HG03095 (cell line): ENCODE data around the gene WDR6.
A peak's percentile ranks its signal among the peaks of the same experiment; 100 is the strongest.
"Not testable (repeated sequence)": the region's sequence is repeated elsewhere in the genome, so short reads cannot be mapped to it uniquely, and the experiment has no call there.

Source experiments
- ATAC-seq: cut with Tn5 transposase; IDR thresholded peaks from one replicate; pipeline ENCODE4 v1.9.1; 2021; ENCODE audit warnings: moderate library complexity; ENCODE audit not compliant: unreplicated experiment

The WDR6 gene

DNA sequence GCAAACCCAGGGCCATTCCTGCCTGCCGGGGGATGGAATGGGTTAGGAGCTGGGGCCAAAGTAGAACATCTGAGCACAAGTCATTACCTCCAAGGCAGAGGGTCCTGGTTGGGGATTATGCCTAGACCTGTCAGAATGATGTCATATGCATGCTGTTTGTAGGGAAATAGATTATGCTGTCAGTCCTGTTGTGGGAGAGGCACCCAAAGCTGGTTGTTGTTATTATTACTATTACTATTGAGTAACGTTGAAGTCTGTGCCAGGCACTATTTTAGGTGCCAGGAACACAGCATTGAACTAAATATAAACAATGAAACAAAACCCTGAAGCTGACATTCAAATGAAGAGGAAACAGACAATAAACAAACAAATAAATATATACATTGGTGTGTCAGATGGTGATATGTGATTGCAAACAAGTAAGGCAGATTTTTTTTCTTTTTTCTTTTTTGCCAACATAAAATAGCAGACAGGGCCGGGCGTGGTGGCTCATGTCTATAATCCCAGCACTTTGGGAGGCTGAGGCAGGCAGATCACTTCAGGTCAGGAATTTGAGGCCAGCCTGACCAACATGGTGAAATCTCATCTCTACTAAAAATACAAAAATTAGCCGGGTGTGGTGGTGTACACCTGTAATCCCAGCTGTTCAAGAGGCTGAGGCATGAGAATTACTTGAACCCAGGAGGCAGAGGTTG is 15.2 kb upstream of the WDR6 start:
- ATAC-seq, result no peak

DNA sequence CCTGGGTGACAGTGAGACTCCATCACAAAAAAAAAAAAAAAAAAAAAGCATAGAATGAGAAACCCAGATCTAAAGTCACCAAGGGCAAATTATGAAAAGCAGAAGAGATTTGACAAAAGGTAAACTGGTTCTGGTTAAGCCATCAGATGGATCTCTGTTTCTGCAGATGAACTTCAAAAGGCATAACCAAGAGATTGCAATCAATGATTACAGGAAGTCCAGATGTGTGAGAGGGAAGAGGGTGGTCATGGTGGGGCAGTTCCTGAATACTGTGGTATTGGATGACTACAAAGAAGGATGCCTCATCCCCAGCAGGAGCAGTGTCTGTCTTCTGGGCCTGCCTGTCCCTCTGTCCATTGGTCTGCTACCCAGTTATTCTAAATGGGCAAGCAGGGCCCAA is 13.4 kb upstream of the WDR6 start:
- ATAC-seq, result no peak

- ATAC-seq, result no peak
Observed at GRCh38 chr3:48996640-48997039, 10.6 kb upstream of the WDR6 start.

- no peak for ATAC-seq
Observed at GRCh38 chr3:48997102-48997635, 10.0 kb upstream of the WDR6 start.

- ATAC-seq, result no peak
Observed at GRCh38 chr3:48997714-48998637, 9.2 kb upstream of the WDR6 start.

GRCh38 chr3:48999085-48999858 is 7.9 kb upstream of the WDR6 start:
- no peak for ATAC-seq

- ATAC-seq, result no peak
Observed at GRCh38 chr3:49001155-49001554, 6.0 kb upstream of the WDR6 start.

- ATAC-seq, result no peak
Observed at GRCh38 chr3:49004352-49005302, 2.6 kb upstream of the WDR6 start.

DNA sequence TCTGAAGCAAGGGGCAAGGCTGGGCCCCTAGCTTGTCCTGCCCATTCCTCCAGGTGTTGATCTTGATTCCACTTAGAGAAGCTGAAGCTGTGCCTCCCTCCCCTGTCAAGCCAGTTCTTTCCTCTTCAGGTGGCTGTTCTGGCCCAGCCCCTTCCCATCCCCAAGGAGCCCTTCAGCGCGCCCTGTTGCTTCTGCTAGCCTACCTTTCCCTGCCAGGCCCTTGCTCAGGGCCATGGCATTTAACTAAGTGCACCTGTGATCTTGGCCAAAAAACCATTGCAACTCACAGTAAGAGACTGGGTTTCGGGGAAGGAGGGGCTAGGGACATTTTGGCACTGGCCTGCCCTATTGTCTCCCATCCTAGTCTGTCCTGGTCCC is 1.9 kb upstream of the WDR6 start:
- ATAC-seq, result no peak

DNA sequence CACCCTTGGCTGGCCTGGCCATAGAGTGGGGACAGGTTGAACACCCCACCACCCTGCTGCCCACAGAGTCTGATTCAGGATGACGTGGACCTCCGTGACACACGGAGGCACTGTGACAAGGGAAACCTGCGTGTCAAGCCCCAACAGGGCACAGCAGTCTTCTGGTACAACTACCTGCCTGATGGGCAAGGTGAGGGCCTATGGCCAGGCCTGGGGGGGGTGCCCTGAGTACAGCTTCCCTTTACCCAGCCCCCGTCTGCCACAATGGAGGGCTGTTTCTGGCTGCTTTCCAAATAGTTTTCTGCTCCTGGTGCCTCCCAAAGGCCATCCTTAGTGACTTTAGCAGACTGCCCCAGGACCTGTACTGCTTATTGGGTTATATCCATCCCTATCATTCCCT is 1.2 kb upstream of the WDR6 start:
- ATAC-seq, result no peak

- no peak for ATAC-seq
Observed at GRCh38 chr3:49006408-49007067, 653 bp upstream of the WDR6 start.

- peak; percentile 39 for ATAC-seq
Observed at GRCh38 chr3:49007771-49008528, 759 bp downstream of the WDR6 start.

DNA sequence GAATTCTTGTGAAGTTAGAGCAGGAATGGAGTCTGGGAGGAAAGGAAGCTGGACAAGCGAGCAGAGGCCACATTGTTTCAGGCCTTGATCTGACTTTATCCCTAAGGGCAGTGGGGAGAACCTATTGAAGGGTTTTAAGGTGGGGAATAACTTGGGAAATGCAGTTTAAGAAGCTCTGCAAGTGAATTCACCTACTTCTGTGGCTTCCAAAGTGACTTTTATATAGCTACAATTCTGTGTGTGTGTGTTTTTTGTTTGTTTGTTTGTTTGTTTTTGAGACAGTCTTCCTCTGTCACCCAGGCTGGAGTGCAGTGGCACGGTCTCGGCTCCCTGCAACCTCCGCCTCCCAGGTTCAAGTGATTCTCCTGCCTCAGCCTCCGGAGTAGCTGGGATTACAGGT is 1.4 kb downstream of the WDR6 start:
- not testable (repeated sequence) for ATAC-seq

DNA sequence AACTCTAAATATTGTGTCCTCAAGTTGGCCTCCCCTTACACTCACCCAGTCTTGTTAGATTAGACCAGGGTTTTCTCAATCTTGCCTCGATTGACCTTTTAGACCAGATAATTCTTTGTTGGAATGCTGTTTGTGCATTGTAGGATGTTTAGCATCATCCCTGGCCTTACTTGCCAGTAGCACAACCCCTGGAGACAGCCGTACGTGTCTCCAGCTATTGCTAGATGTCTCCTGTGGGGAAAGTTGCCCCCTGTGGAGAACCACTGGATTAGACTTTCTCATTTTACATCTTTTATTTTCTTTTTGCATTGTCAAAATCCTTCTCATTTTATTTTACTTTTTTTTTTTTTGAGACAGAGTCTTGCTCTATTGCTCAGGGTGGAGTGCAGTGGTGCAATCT is 2.2 kb downstream of the WDR6 start:
- ATAC-seq, result no peak

GRCh38 chr3:49012441-49013017 is 5.3 kb downstream of the WDR6 start:
- ATAC-seq, result no peak

- ATAC-seq, result no peak
Observed at GRCh38 chr3:49013113-49013737, 6.0 kb downstream of the WDR6 start.

DNA sequence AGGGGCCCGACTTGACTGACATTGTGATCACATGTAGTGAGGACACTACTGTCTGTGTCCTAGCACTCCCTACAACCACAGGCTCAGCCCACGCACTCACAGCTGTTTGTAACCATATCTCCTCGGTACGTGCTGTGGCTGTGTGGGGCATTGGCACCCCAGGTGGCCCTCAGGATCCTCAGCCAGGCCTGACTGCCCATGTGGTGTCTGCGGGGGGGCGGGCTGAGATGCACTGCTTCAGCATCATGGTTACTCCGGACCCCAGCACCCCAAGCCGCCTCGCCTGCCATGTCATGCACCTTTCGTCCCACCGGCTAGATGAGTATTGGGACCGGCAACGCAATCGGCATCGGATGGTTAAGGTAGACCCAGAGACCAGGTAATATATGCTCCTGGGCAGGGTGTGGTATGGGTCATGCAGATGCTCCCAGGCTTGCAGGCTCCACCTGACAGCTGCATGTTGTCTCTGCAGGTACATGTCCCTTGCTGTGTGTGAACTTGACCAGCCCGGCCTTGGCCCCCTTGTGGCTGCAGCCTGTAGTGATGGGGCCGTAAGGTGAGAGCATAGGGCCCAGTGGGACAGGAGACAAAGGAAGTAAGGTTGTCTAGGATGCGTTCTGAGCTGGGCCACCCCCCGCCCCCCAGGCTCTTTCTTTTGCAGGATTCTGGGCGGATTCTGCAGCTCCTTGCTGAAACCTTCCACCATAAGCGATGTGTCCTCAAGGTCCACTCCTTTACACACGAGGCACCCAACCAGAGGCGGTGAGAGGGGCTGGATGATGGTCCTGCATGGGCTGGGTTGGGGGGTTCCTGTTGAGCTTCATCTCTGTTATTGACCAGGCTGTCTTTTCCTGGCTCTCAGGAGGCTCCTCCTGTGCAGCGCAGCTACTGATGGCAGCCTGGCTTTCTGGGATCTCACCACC is 6.8 kb downstream of the WDR6 start:
- no peak for ATAC-seq
